HEK293 (cell line): ENCODE measurements around the gene VPREB3.

Experiments used
- CTCF ChIA-PET: fragments of 350-600 bp; formaldehyde crosslinking; extraction: SDS; loops from one replicate; lab custom pipeline; 2021; ENCODE audit warnings: antibody characterized with exemption; lab: Yijun Ruan, JAX
- POLR2A ChIA-PET: fragments of 300-600 bp; formaldehyde crosslinking; extraction: SDS; loops from one replicate; lab custom pipeline; 2020; ENCODE audit warnings: antibody characterized with exemption, inconsistent platforms; lab: Yijun Ruan, JAX
- H3K27ac ChIP-seq: fragments of 200-500 bp; sonication (Bioruptor generic); 2 replicates; pipeline ENCODE4 v1.5.1; 2014; ENCODE audit warnings: low read depth, low read length, control low read depth, inconsistent platforms; ENCODE audit errors: extremely low read depth
- H3K36me3 ChIP-seq, 2 experiments: fragments of 200-500 bp in 1 of 2; sonication (Bioruptor generic) in 1 of 2; 1 replicate in 1 of 2; 2 replicates in 1 of 2; pipeline ENCODE4 v1.5.1; 2014 to 2017; ENCODE audit warnings: inconsistent platforms in 2 of 2, low read length in 2 of 2; ENCODE audit not compliant: control insufficient read depth in 2 of 2, insufficient read depth in 1 of 2
- H3K4me1 ChIP-seq: fragments of 200-500 bp; sonication (Bioruptor generic); 2 replicates; pipeline ENCODE4 v1.5.1; 2014; ENCODE audit warnings: mild to moderate bottlenecking, low read length, inconsistent platforms; ENCODE audit not compliant: control insufficient read depth, insufficient read depth
- H3K4me3 ChIP-seq: 2 replicates; pipeline ENCODE4 v1.5.1; 2011; ENCODE audit warnings: low read depth, mild to moderate bottlenecking, control low read depth, low read length, moderate library complexity
- H3K9me3 ChIP-seq: fragments of 200-500 bp; sonication (Bioruptor generic); 2 replicates; pipeline ENCODE4 v1.5.1; 2014; ENCODE audit warnings: low read depth, low read length, inconsistent platforms; ENCODE audit not compliant: control insufficient read depth, insufficient read depth
- KLF10 ChIP-seq: fragments of 450-650 bp; IDR thresholded peaks from 2 replicates; pipeline ENCODE4 v1.5.1; 2018; ENCODE audit warnings: missing biosample characterization, mild to moderate bottlenecking, missing genetic modification characterization
- KLF9 ChIP-seq: fragments of 450-650 bp; formaldehyde crosslinking; IDR thresholded peaks from 2 replicates; pipeline ENCODE4 v1.5.1; 2016; ENCODE audit warnings: missing biosample characterization, missing genetic modification characterization, low read depth
- PRDM1 ChIP-seq: fragments of 450-650 bp; formaldehyde crosslinking; IDR thresholded peaks from 2 replicates; pipeline ENCODE4; 2016; ENCODE audit warnings: missing biosample characterization, missing genetic modification characterization
- SCRT1 ChIP-seq: fragments of 450-650 bp; formaldehyde crosslinking; IDR thresholded peaks from 2 replicates; pipeline ENCODE4 v1.5.1; 2016; ENCODE audit warnings: missing biosample characterization, missing genetic modification characterization, borderline replicate concordance
- SP3 ChIP-seq: fragments of 450-650 bp; formaldehyde crosslinking; IDR thresholded peaks from 2 replicates; pipeline ENCODE4 v1.5.1; 2016; ENCODE audit warnings: missing biosample characterization, missing genetic modification characterization
- TCF7L2 ChIP-seq: IDR thresholded peaks from 2 replicates; pipeline ENCODE4 v1.6.1; 2011; ENCODE audit warnings: low read depth, mild to moderate bottlenecking, inconsistent platforms, low read length, moderate library complexity, borderline replicate concordance
- WT1 ChIP-seq: fragments of 450-650 bp; formaldehyde crosslinking; IDR thresholded peaks from 2 replicates; pipeline ENCODE4 v1.5.1; 2016; ENCODE audit warnings: missing biosample characterization, missing genetic modification characterization
- ZBTB11 ChIP-seq: fragments of 450-650 bp; formaldehyde crosslinking; conservative IDR thresholded peaks from 2 replicates; pipeline ENCODE4 v1.5.1; 2016; ENCODE audit warnings: low read depth, missing biosample characterization, missing genetic modification characterization
- ZBTB7A ChIP-seq: fragments of 450-650 bp; formaldehyde crosslinking; IDR thresholded peaks from 2 replicates; pipeline ENCODE4 v1.5.1; 2016; ENCODE audit warnings: low read depth, missing biosample characterization, missing genetic modification characterization
- ZNF114 ChIP-seq: fragments of 450-650 bp; formaldehyde crosslinking; IDR thresholded peaks from 2 replicates; pipeline ENCODE4 v1.5.0; 2017; ENCODE audit warnings: missing biosample characterization, missing genetic modification characterization
- ZNF133 ChIP-seq: fragments of 450-650 bp; formaldehyde crosslinking; IDR thresholded peaks from 2 replicates; pipeline ENCODE4 v1.5.1; 2016; ENCODE audit warnings: missing biosample characterization, missing genetic modification characterization
- ZNF140 ChIP-seq: fragments of 450-650 bp; formaldehyde crosslinking; IDR thresholded peaks from 2 replicates; pipeline ENCODE4 v1.5.1; 2016; ENCODE audit warnings: missing biosample characterization, missing genetic modification characterization
- ZNF16 ChIP-seq: fragments of 450-650 bp; formaldehyde crosslinking; IDR thresholded peaks from 2 replicates; pipeline ENCODE4 v1.5.1; 2016; ENCODE audit warnings: low read depth, missing biosample characterization, missing genetic modification characterization
- ZNF311 ChIP-seq: fragments of 450-650 bp; formaldehyde crosslinking; IDR thresholded peaks from 2 replicates; pipeline ENCODE4 v1.5.1; 2017; ENCODE audit warnings: missing biosample characterization, missing genetic modification characterization, borderline replicate concordance
- ZNF350 ChIP-seq: fragments of 450-650 bp; formaldehyde crosslinking; IDR thresholded peaks from 2 replicates; pipeline ENCODE4 v1.5.0; 2017; ENCODE audit warnings: missing biosample characterization, mild to moderate bottlenecking, missing genetic modification characterization
- ZNF510 ChIP-seq: fragments of 450-650 bp; formaldehyde crosslinking; IDR thresholded peaks from 2 replicates; pipeline ENCODE4 v1.5.1; 2018; ENCODE audit warnings: mild to moderate bottlenecking, missing genetic modification characterization, missing biosample characterization; ENCODE audit not compliant: insufficient replicate concordance
- ZNF530 ChIP-seq: fragments of 450-650 bp; formaldehyde crosslinking; IDR thresholded peaks from 2 replicates; pipeline ENCODE4 v1.5.1; 2016; ENCODE audit warnings: low read depth, missing biosample characterization, missing genetic modification characterization
- ZNF580 ChIP-seq: fragments of 450-650 bp; formaldehyde crosslinking; IDR thresholded peaks from 2 replicates; pipeline ENCODE4 v1.5.1; 2016; ENCODE audit warnings: missing biosample characterization, missing genetic modification characterization
- ZNF585B ChIP-seq: fragments of 450-650 bp; formaldehyde crosslinking; IDR thresholded peaks from 2 replicates; pipeline ENCODE4 v1.5.1; 2016; ENCODE audit warnings: missing biosample characterization, missing genetic modification characterization
- ZNF629 ChIP-seq: fragments of 450-650 bp; formaldehyde crosslinking; IDR thresholded peaks from 2 replicates; pipeline ENCODE4 v1.5.1; 2017; ENCODE audit warnings: missing biosample characterization, missing genetic modification characterization
- ZNF704 ChIP-seq: fragments of 450-650 bp; formaldehyde crosslinking; IDR thresholded peaks from 2 replicates; pipeline ENCODE4 v1.5.1; 2016; ENCODE audit warnings: missing biosample characterization, missing genetic modification characterization
- ZSCAN4 ChIP-seq: fragments of 450-650 bp; formaldehyde crosslinking; IDR thresholded peaks from 2 replicates; pipeline ENCODE4 v1.5.1; 2017; ENCODE audit warnings: missing biosample characterization, missing genetic modification characterization

The VPREB3 gene

GRCh38 chr22:23791738-23792645 lies 37.8 kb upstream of the VPREB3 start (continued):
- no peak for TF ChIP-seq ZNF585B (tag by site-specific recombination)
- no peak for TF ChIP-seq ZBTB7A (tag by site-specific recombination)
- TF ChIP-seq WT1 (tag by site-specific recombination), result no peak
- TF ChIP-seq KLF10 (tag by site-specific recombination), result no peak
- no peak for TF ChIP-seq PRDM1 (tag by site-specific recombination)
- no peak for TF ChIP-seq KLF9
- TF ChIP-seq ZNF580 (tag by site-specific recombination), result no peak
- TF ChIP-seq ZNF350 (tag by site-specific recombination), result no peak

- peaks cover 9% of the 10 kb centered on the region for H3K4me1 ChIP-seq
- H3K4me3 ChIP-seq, result no peak overlapping the region
- no peak for TF ChIP-seq ZNF133 (tag by site-specific recombination)
- TF ChIP-seq KLF10 (tag by site-specific recombination), result no peak
- TF ChIP-seq ZNF114 (tag by site-specific recombination), result no peak
- TF ChIP-seq ZNF530 (tag by site-specific recombination), result no peak
- TF ChIP-seq ZSCAN4 (tag by site-specific recombination), result no peak
- no peak for TF ChIP-seq ZNF704 (tag by site-specific recombination)
- TF ChIP-seq ZBTB11 (tag by site-specific recombination), result no peak
- no peak for TF ChIP-seq TCF7L2
- TF ChIP-seq SCRT1 (tag by site-specific recombination), result no peak
- TF ChIP-seq ZNF311 (tag by site-specific recombination), result no peak
- no peak for TF ChIP-seq SP3 (tag by site-specific recombination)
- TF ChIP-seq ZNF16 (tag by site-specific recombination), result no peak
- no peak for TF ChIP-seq ZNF510
- TF ChIP-seq ZNF140 (tag by site-specific recombination), result no peak
- no peak for TF ChIP-seq ZNF629 (tag by site-specific recombination)
- H3K27ac ChIP-seq, result 0 out of 2 replicates have a peak overlapping the region, but pooled peaks have one; percentile 30
- H3K36me3 ChIP-seq, result peaks cover 38 to 56% of the 10 kb centered on the region in 2 experiments
- ChIA-PET CTCF (no interaction called here), POLR2A (no interaction called here)
- no peaks in the 10 kb centered on the region for H3K9me3 ChIP-seq
Observed at GRCh38 chr22:23790819-23791737, 36.9 kb upstream of the VPREB3 start.
